HCT116 (cell line): ENCODE data around the gene ZDHHC22. TPM values are rescaled to one million over a fixed set of nuclear protein-coding genes. Genes with fewer than 3 reads are reported as not detected.
A peak's percentile ranks its signal among the peaks of the same experiment; 100 is the strongest.

Experiments
- ATAC-seq: fragments of 200-7000 bp; cut with Tn5 transposase; 2 replicates; pipeline ENCODE4 v1.9.1; 2020; ENCODE audit warnings: mild to moderate bottlenecking, moderate library complexity
- BruUV-seq: library from RNA; stranded (reverse); fragments of 400-500 nt; replicated peaks from 2 replicates; lab custom pipeline; 2021; lab: Mats Ljungman, UMichigan
- CTCF ChIA-PET: fragments of 300-600 bp; sonication (Branson Sonifier 250); formaldehyde crosslinking; loops from one replicate; lab custom pipeline; 2021; ENCODE audit warnings: antibody characterized with exemption; lab: Charles Lee
- POLR2A ChIA-PET: fragments of 300-600, 350-600 bp; sonication (Branson Sonifier 250); formaldehyde crosslinking; loops from one replicate; lab custom pipeline; 2021; ENCODE audit warnings: antibody characterized with exemption; lab: Charles Lee
- RAD21 ChIA-PET, 2 experiments: fragments of 300-600 bp; sonication (Branson Sonifier 250); formaldehyde crosslinking; loops; one replicate each; lab custom pipeline; 2023; ENCODE audit warnings: low total read pairs in 2 of 2; ENCODE audit not compliant: uncharacterized antibody in 2 of 2, unreplicated experiment in 2 of 2, low non-redundant PET in 1 of 2; lab: Charles Lee
- DNase-seq: peaks from one replicate; pipeline ENCODE4 v3.0.0-alpha.2; 2010; ENCODE audit warnings: low read depth, low spot score
- H2AFZ ChIP-seq: fragments of 200-600 bp; shearing (Covaris generic), sonication (generic); 2 replicates; pipeline ENCODE4 v1.6.1; 2017; ENCODE audit warnings: low read depth, mixed run types, mixed read lengths, antibody characterized with exemption, low read length; ENCODE audit not compliant: poor library complexity, severe bottlenecking
- H3K27ac ChIP-seq: 2 replicates; pipeline ENCODE4 v1.5.1; 2012; ENCODE audit warnings: low read depth, low read length
- H3K27me3 ChIP-seq: fragments of 200-600 bp; sonication (generic); 2 replicates; pipeline ENCODE4 v1.6.1; 2016; ENCODE audit warnings: mixed run types, low read length, mixed read lengths; ENCODE audit not compliant: insufficient read depth
- H3K36me3 ChIP-seq, 2 experiments: fragments of 200-500 bp in 1 of 2; fragments of 200-600 bp in 1 of 2; sonication (Bioruptor generic) in 1 of 2; sonication (generic) in 1 of 2; 2 replicates each; pipeline versions ENCODE4 v1.5.1 to v1.6.1; 2014 to 2016; ENCODE audit warnings: low read length in 2 of 2, inconsistent platforms in 1 of 2, mixed read lengths in 1 of 2, mixed run types in 1 of 2; ENCODE audit not compliant: insufficient read depth in 2 of 2, control insufficient read depth in 1 of 2
- H3K4me1 ChIP-seq, 2 experiments: fragments of 200-600 bp in 1 of 2; sonication (generic) in 1 of 2; 2 replicates each; pipeline versions ENCODE4 v1.5.1 to v1.6.1; 2012 to 2017; ENCODE audit warnings: low read length in 2 of 2, inconsistent platforms in 1 of 2, mild to moderate bottlenecking in 1 of 2, mixed read lengths in 1 of 2, mixed run types in 1 of 2, moderate library complexity in 1 of 2; ENCODE audit not compliant: insufficient read depth in 2 of 2, control insufficient read depth in 1 of 2
- H3K4me2 ChIP-seq: fragments of 200-600 bp; sonication (generic); 2 replicates; pipeline ENCODE4 v1.6.1; 2017; ENCODE audit warnings: mixed run types, low read length, mixed read lengths
- H3K4me3 ChIP-seq, 2 experiments: fragments of 200-600 bp in 1 of 2; sonication (generic) in 1 of 2; replicated peaks in 1 of 2; 2 replicates each; pipeline ENCODE4 v1.5.1; 2011 to 2016; ENCODE audit warnings: low read length in 2 of 2, control low read depth in 1 of 2, low read depth in 1 of 2, mild to moderate bottlenecking in 1 of 2, mixed read lengths in 1 of 2, mixed run types in 1 of 2
- H3K79me2 ChIP-seq: fragments of 200-600 bp; sonication (generic); 2 replicates; pipeline ENCODE4 v1.6.1; 2017; ENCODE audit warnings: mild to moderate bottlenecking, mixed run types, low read length, moderate library complexity, mixed read lengths; ENCODE audit not compliant: insufficient read depth
- H3K9ac ChIP-seq: fragments of 200-600 bp; sonication (generic); 2 replicates; pipeline ENCODE4 v1.6.1; 2016; ENCODE audit warnings: low read length, mixed read lengths
- H3K9me2 ChIP-seq: fragments of 200-600 bp; sonication (generic), shearing (Covaris generic); 2 replicates; pipeline ENCODE4 v1.6.1; 2017; ENCODE audit warnings: mixed run types, mild to moderate bottlenecking, moderate library complexity; ENCODE audit not compliant: insufficient read depth
- H3K9me3 ChIP-seq, 2 experiments: fragments of 200-500 bp in 1 of 2; fragments of 200-600 bp in 1 of 2; sonication (Bioruptor generic) in 1 of 2; sonication (generic) in 1 of 2; 2 replicates each; pipeline ENCODE4 v1.6.1; 2014 to 2017; ENCODE audit warnings: low read length in 2 of 2, mixed read lengths in 2 of 2, inconsistent platforms in 1 of 2, low read depth in 1 of 2, mild to moderate bottlenecking in 1 of 2, mixed run types in 1 of 2, moderate library complexity in 1 of 2; ENCODE audit not compliant: control insufficient read depth in 1 of 2, insufficient read depth in 1 of 2
- H4K20me1 ChIP-seq: fragments of 200-600 bp; sonication (generic), shearing (Covaris generic); 2 replicates; pipeline ENCODE4 v1.6.1; 2017; ENCODE audit warnings: mixed run types, mild to moderate bottlenecking, moderate library complexity; ENCODE audit not compliant: insufficient read depth
- ATF3 ChIP-seq: IDR thresholded peaks from 2 replicates; pipeline ENCODE4 v1.6.1; 2012
- CBX3 ChIP-seq: IDR thresholded peaks from 2 replicates; pipeline ENCODE4 v1.6.1; 2012; ENCODE audit warnings: low read depth
- CEBPB ChIP-seq: IDR thresholded peaks from 2 replicates; pipeline ENCODE4 v1.6.1; 2012; ENCODE audit warnings: low read depth
- ELF1 ChIP-seq: IDR thresholded peaks from 2 replicates; pipeline ENCODE4 v1.6.1; 2012; ENCODE audit warnings: low read depth, borderline replicate concordance
- EZH2 ChIP-seq: fragments of 200-600 bp; sonication (generic); IDR thresholded peaks from 2 replicates; pipeline ENCODE4 v1.6.1; 2017; ENCODE audit warnings: antibody characterized with exemption, mixed run types
- EZH2phosphoT487 ChIP-seq: fragments of 200-600 bp; IDR thresholded peaks from 2 replicates; pipeline ENCODE4 v1.6.1; 2018; ENCODE audit warnings: antibody characterized with exemption, borderline replicate concordance
- POLR2AphosphoS5 ChIP-seq: IDR thresholded peaks from 2 replicates; pipeline ENCODE4 v1.6.1; 2011; ENCODE audit warnings: mild to moderate bottlenecking, low read depth, low read length, moderate library complexity
- RAD21 ChIP-seq: IDR thresholded peaks from 2 replicates; pipeline ENCODE4 v1.6.1; 2012; ENCODE audit warnings: low read depth, mild to moderate bottlenecking
- SIN3A ChIP-seq: IDR thresholded peaks from 2 replicates; pipeline ENCODE4 v1.6.1; 2012; ENCODE audit warnings: low read depth
- SP1 ChIP-seq: IDR thresholded peaks from 2 replicates; pipeline ENCODE4 v1.6.1; 2012; ENCODE audit warnings: low read depth
- SRF ChIP-seq: IDR thresholded peaks from 2 replicates; pipeline ENCODE4 v1.6.1; 2012; ENCODE audit warnings: low read depth
- YY1 ChIP-seq: IDR thresholded peaks from 2 replicates; pipeline ENCODE4 v1.6.1; 2011; ENCODE audit warnings: low read length, low read depth, moderate library complexity, mild to moderate bottlenecking; ENCODE audit not compliant: insufficient replicate concordance; ENCODE audit errors: extremely low read depth
- ZNF274 ChIP-seq: fragments of 200-500 bp; sonication (Bioruptor generic); IDR thresholded peaks from 2 replicates; pipeline ENCODE4 v1.6.1; 2014; ENCODE audit warnings: mild to moderate bottlenecking, low read depth, low read length, inconsistent platforms
- intact Hi-C: fragments of 100-400 bp; cut with micrococcal nuclease; formaldehyde crosslinking; loops from 2 replicates; pipeline ENCODE4 v1.10.0; 2022
- total RNA-seq: library from RNA; stranded (reverse); gene quantifications from one replicate; pipeline ENCODE4 v1.2.1, GENCODE V29; 2021; ENCODE audit not compliant: unreplicated experiment
- TF ChIP-seq, protein P1 (sequence below): IDR thresholded peaks from 2 replicates; pipeline ENCODE4 v1.6.1; 2012; ENCODE audit warnings: low read depth
- TF ChIP-seq, protein P2 (sequence below): IDR thresholded peaks from 2 replicates; pipeline ENCODE4 v1.6.1; 2012
- TF ChIP-seq, protein P3 (sequence below), 3 experiments: fragments of 200-600 bp in 1 of 3; sonication (generic) in 1 of 3; IDR thresholded peaks in 2 of 3; conservative IDR thresholded peaks in 1 of 3; 2 replicates each; pipeline ENCODE4 v1.5.1; 2012 to 2017; ENCODE audit warnings: low read depth in 2 of 3, low read length in 2 of 3, antibody characterized with exemption in 1 of 3, borderline replicate concordance in 1 of 3, control low read depth in 1 of 3, mild to moderate bottlenecking in 1 of 3, mixed read lengths in 1 of 3, mixed run types in 1 of 3, moderate library complexity in 1 of 3; ENCODE audit not compliant: insufficient read depth in 1 of 3
- TF ChIP-seq, protein P4 (sequence below): IDR thresholded peaks from 2 replicates; pipeline ENCODE4 v1.6.1; 2011; ENCODE audit warnings: mild to moderate bottlenecking, low read length, moderate library complexity; ENCODE audit not compliant: insufficient replicate concordance; ENCODE audit errors: extremely low read depth

Gene ZDHHC22
- total RNA-seq, 1 experiment from 2014 or later = 0.10 TPM

DNA sequence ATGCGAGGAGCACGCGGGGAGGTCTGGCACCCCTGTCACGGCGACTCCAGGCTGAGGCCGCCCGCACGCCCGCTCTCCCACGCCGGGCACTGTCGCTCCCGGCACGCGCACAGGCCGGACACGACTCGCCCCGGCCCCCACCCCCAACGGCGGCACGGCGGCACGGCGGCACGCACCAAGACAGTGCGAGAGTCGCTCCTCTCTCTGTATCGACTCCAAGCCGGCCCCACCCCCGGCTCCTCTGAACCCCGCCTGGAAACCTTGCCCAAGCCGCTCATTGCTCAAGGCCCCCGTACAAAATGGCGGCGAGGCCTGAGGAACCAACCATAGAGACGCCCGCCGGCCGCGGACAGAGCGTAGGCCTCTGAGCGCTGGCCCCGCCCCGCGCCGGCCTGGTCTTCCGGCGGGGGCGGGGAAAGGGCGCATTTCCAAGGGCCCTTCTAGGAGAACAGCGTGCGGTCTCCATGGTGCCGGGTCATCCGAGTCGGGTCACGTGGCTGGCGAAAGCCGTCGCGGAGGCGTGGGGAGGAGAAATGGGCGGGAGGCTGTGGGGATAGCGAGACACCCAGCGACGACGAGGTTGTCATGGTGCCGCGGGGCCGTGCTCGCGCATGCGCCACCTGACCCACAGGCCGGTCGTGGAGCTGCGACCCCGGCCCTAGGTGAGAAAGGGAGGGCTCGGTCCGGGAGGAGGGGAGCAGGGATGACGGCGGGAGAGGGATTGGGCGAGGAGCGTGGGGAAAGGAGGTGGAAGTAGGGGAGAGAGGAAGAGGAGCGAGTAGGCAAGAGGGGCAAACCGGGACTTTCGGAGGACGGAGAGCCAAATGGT, 43.7 kb downstream of the ZDHHC22 start, which contains the start of gene CIPC:
Gene CIPC, plus strand, starts transcription at position 559 of the 829 bp plus-strand sequence. CDS start 7,451 bp downstream, outside the sequence.
- Histone ChIP-seq H3K27me3 (no peaks in the 10 kb centered on the region), H2AFZ (no peak within 1 kb of the TSS), H3K9me3 (no peaks in the 10 kb centered on the region), H3K9ac (peak within 1 kb of the TSS; percentile 91), H3K4me3 (peak within 1 kb of the TSS; percentile 85 to 97), H3K4me1 (peaks cover 24 to 28% of the 10 kb centered on the region in 2 experiments), H3K4me2 (peak within 1 kb of the TSS; percentile 73), H4K20me1 (no peaks in the 10 kb centered on the region), H3K79me2 (peaks cover 52% of the 10 kb centered on the region), H3K27ac (peak within 1 kb of the TSS; percentile 91), H3K9me2 (no peaks in the 10 kb centered on the region), H3K36me3 (no peaks in the 10 kb centered on the region)
- ATAC-seq (peak; percentile 89), DNase-seq (peak; percentile 98)
- ChIA-PET POLR2A (interaction anchor here (0.8 to 1.8 kb wide), 6 partner anchors 9 to 222 kb away, joined by 3 to 5 read pairs (median 4); no protein-coding TSS in a partner anchor), CTCF (interaction anchor here (0.9 to 8.4 kb wide), 5 partner anchors 26 to 388 kb away, joined by 3 to 131 read pairs (median 4); no protein-coding TSS in a partner anchor), RAD21 (interaction anchor here (0.6 to 1.7 kb wide), 4 partner anchors 26 to 222 kb away, joined by 3 to 8 read pairs (median 4); no protein-coding TSS in a partner anchor)
- intact Hi-C loops = loop anchor here (2.0 kb wide), 1 partner anchor 25 kb away; no protein-coding TSS in a partner anchor
- no TSS peak for BruUV-seq
- TF ChIP-seq, protein P1, sequence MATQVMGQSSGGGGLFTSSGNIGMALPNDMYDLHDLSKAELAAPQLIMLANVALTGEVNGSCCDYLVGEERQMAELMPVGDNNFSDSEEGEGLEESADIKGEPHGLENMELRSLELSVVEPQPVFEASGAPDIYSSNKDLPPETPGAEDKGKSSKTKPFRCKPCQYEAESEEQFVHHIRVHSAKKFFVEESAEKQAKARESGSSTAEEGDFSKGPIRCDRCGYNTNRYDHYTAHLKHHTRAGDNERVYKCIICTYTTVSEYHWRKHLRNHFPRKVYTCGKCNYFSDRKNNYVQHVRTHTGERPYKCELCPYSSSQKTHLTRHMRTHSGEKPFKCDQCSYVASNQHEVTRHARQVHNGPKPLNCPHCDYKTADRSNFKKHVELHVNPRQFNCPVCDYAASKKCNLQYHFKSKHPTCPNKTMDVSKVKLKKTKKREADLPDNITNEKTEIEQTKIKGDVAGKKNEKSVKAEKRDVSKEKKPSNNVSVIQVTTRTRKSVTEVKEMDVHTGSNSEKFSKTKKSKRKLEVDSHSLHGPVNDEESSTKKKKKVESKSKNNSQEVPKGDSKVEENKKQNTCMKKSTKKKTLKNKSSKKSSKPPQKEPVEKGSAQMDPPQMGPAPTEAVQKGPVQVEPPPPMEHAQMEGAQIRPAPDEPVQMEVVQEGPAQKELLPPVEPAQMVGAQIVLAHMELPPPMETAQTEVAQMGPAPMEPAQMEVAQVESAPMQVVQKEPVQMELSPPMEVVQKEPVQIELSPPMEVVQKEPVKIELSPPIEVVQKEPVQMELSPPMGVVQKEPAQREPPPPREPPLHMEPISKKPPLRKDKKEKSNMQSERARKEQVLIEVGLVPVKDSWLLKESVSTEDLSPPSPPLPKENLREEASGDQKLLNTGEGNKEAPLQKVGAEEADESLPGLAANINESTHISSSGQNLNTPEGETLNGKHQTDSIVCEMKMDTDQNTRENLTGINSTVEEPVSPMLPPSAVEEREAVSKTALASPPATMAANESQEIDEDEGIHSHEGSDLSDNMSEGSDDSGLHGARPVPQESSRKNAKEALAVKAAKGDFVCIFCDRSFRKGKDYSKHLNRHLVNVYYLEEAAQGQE = no peak
- TF ChIP-seq SIN3A (no peak; the same call in none of the 2 replicates), SRF (no peak), RAD21 (no peak), ZNF274 (no peak), EZH2phosphoT487 (no peak), ELF1 (no peak; the same call in 1 of the 2 replicates), ATF3 (no peak), YY1 (peak; percentile 97), CBX3 (peak; percentile 77), CEBPB (peak; percentile 76), SP1 (peak; percentile 92), EZH2 (no peak), POLR2AphosphoS5 (peak; percentile 62)
- TF ChIP-seq, protein P2, sequence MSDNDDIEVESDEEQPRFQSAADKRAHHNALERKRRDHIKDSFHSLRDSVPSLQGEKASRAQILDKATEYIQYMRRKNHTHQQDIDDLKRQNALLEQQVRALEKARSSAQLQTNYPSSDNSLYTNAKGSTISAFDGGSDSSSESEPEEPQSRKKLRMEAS = peak; percentile 90
- TF ChIP-seq, protein P3, sequence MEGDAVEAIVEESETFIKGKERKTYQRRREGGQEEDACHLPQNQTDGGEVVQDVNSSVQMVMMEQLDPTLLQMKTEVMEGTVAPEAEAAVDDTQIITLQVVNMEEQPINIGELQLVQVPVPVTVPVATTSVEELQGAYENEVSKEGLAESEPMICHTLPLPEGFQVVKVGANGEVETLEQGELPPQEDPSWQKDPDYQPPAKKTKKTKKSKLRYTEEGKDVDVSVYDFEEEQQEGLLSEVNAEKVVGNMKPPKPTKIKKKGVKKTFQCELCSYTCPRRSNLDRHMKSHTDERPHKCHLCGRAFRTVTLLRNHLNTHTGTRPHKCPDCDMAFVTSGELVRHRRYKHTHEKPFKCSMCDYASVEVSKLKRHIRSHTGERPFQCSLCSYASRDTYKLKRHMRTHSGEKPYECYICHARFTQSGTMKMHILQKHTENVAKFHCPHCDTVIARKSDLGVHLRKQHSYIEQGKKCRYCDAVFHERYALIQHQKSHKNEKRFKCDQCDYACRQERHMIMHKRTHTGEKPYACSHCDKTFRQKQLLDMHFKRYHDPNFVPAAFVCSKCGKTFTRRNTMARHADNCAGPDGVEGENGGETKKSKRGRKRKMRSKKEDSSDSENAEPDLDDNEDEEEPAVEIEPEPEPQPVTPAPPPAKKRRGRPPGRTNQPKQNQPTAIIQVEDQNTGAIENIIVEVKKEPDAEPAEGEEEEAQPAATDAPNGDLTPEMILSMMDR (IDR thresholded peaks at IDR 0.05 in 2 of 3, conservative IDR thresholded peaks at IDR 0.05 in 1 of 3; ENCODE audit: borderline replicate concordance in 1 of 3, insufficient read depth in 1 of 3, low read depth in 2 of 3, low read length in 2 of 3) = no peak
- TF ChIP-seq, protein P4, sequence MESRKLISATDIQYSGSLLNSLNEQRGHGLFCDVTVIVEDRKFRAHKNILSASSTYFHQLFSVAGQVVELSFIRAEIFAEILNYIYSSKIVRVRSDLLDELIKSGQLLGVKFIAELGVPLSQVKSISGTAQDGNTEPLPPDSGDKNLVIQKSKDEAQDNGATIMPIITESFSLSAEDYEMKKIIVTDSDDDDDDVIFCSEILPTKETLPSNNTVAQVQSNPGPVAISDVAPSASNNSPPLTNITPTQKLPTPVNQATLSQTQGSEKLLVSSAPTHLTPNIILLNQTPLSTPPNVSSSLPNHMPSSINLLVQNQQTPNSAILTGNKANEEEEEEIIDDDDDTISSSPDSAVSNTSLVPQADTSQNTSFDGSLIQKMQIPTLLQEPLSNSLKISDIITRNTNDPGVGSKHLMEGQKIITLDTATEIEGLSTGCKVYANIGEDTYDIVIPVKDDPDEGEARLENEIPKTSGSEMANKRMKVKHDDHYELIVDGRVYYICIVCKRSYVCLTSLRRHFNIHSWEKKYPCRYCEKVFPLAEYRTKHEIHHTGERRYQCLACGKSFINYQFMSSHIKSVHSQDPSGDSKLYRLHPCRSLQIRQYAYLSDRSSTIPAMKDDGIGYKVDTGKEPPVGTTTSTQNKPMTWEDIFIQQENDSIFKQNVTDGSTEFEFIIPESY = no peak
